HG03571 (cell line): ENCODE data around the gene USP2.

Source experiments
- ATAC-seq: cut with Tn5 transposase; IDR thresholded peaks from one replicate; pipeline ENCODE4 v1.9.1; 2021; ENCODE audit not compliant: unreplicated experiment

The USP2 gene

DNA sequence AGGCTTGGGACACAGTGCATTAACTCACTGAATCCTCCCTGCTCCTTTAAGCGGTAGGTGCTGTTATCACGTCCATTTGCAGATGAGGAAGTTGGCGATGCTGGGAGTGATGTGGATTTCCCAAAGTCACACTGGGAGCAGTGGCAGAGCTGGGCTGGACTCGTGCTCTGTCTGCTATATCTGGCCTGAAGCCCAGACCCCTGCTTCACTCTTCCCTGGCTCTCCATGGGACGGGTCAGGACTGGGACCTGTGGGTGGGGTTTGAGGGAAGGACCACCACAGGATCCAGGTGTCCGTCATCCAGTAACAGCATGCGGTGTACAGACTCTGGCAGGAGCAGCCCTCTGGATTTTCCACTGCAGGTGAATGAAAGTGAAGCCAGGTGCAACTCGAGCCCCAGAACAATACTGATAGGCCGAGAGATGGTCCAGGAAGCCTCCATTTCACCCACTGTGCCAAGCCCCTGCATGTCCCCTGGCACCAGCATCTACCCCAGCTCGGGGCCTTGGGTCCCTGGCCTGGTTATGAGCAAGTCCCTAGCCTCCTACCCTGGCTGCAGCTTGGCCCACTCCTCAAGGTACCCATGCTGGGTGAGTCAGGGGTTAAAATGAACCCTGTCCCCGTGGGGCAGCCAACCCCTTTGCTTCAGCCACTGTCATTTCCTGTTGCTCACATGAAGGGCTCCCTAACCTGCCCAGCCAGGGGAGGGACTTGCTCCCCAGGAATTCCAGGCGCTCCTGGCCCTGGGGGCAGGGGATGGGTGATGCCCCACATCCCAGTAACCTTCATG lies 4.2 kb downstream of the USP2 start:
- no peak for ATAC-seq

DNA sequence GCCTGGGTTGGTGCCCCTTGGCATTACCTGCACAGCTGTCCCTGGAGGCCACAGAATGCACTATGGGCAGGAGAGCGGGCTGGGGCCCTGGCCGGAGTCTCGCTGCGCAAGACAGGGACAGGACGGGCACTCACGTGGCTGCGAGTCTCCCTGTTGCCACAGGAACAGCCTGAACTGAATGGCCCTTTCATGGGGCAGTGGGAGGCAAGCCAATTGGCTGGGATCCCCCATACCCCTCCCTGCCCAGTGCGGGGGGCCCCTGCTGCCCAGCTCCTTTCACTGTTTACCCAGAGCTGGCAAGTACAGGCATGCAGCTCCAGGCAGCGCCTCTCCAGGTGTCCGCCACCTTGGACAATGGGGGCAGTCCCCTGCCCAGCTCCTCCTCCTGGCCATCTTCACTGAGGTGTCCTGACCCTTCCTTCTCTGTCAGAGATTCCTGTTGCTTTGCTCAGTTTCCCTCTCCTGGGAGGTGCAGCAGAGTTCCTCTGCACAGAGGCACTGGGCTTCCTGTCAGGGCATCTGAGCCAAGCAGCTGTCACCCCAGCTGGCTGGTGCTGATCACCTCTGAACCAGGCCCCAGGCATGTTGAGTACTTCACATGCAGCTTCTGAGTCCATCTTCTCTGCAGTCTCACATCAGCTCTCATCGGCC lies 5.2 kb downstream of the USP2 start:
- no peak for ATAC-seq

DNA sequence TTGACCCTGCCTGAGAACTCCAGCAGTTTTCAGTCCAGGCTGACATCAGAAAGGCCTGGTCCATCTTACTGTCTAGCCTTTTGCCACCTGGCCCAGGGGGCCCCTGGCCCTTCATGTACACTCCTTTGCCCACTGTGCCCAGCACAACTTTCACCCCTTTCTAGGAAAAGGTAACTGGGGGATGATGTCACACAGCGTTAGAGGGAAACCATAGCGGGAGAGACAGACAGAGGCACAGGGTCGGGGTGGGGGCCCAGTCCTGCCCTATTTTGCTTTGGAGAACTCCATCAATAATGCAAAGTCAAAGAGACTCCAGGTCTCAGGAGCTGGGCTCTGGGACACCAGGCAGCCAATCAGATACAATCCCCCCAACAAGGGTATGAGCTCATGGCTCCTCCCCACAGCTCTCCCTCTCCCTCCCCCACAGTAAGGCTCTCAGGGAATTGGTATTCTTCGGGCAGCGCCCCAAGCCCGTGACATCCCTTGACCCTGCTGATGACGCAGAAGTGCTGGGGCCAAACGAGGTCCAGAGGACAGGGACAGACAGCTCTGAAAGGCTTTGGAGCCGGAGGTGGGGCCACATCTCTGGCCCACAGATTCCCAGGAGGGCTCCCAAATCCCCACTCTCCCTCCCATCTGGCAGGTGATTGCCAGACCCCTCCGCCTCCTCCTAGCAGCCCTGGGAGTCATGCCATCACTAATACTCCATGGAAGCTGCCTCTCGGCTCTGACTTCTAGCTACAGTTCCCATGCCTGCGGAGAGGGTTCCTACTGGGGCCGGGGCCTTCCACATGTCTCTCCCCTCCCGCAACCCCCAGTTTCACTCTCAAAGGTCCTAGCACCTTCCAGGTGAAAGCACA lies 5.9 kb downstream of the USP2 start:
- no peak for ATAC-seq

DNA sequence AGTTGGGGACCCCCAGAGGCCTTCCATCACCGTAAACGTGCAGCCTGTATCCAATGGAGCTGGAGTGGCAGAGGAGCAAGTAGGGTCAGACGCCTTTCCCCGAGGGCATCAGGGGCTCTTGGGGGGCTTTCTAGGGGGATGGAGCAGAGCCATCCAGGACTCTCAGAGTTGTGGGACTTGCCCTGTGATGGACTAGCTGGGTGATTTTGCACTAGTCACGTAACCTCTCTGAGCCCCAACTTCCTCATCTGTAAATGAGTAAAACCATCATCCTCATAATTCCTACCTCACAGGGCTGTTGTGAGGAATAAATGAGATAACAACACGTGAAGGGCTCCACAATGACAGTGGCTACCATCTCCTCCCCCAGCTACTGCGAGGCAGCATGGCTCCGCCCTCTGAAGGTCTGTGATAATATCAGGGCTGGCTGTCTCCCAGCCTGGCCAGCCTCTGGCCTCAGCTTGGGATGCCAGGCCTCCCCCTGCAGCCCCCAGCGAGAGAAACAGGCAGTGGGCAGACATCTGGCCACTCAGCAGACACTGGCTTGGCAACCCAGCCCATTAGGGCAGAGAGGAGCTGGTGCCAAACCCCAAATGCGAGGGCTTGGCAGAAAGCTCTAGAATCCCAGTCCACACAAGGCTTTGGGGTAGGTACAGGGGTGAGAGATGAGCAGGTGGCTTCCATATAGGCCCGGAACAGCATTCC lies 6.7 kb downstream of the USP2 start:
- ATAC-seq: no peak

DNA sequence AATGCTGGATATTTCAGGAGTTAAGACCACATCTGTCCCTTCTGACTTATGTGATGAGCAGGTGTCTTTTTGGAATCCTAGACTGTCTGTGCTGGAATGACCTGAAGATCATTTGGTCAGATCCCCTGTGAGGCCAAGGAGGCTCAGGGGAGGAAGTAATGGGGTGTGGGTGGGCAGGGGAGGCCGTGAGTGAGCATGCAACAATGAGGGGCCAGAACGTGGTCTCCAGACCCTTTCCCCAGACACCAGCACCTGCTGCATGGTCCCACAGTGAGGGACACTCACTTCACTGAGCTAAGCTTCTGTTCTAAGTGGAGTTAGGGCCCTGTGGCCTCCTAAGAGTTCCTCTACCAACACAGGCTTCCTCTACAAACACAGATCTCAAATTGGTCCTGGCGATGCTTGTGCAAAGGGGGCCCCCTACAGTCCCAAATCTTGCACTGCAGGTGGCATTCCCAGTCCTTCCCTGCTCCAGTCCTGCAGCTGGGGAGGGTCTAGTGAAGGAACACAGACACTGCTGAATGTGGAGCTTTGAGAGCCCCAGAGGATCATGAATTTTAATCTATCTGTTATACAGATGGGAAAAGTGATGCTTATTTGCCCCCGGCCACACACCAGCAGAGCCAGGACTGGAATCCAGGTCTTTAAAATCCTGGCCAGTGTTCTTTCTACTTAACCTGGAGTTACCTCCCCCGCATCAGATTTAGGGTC lies 7.4 kb downstream of the USP2 start:
- ATAC-seq: no peak

DNA sequence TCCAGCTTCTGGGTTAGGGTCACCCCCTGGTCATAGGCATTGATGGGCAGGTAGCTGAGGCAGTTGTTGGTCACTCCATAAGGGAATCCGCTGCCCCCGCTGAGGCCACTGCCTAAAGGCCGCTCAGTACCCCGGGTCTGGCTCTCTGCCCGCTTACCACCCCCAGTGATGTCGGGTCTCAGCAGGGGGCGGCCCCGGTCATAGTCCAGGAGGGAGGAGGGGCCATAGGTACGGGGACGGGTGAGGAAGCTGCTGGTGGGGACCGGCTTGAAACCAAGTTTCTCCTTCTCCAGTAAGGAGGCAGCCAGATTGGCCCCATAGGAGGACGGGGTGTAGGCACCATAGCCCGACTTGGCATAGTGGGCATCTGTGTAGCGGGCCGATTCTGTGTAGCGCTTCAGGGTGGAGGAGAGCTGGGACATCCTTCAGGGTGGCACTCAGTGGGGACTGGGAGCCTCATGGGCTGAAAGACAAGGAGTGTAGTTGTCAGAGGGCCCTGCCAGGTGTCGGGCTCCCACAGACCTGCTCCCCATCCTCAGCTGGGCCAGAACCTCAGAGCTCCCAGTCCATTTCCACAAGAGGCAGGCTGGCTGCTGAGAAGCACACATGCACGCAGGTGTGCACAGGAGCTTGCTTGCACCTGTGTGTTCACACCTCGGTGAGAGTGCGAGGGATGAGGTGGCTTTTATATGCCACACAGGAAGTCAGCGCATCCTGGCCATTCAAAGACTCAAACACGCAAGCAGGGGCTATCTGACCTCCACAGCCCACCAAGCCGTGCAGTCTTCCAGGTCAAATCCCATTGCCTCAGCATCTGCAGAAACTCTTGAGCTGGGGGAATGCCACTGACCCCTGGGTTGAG lies 8.2 kb downstream of the USP2 start:
- no peak for ATAC-seq

DNA sequence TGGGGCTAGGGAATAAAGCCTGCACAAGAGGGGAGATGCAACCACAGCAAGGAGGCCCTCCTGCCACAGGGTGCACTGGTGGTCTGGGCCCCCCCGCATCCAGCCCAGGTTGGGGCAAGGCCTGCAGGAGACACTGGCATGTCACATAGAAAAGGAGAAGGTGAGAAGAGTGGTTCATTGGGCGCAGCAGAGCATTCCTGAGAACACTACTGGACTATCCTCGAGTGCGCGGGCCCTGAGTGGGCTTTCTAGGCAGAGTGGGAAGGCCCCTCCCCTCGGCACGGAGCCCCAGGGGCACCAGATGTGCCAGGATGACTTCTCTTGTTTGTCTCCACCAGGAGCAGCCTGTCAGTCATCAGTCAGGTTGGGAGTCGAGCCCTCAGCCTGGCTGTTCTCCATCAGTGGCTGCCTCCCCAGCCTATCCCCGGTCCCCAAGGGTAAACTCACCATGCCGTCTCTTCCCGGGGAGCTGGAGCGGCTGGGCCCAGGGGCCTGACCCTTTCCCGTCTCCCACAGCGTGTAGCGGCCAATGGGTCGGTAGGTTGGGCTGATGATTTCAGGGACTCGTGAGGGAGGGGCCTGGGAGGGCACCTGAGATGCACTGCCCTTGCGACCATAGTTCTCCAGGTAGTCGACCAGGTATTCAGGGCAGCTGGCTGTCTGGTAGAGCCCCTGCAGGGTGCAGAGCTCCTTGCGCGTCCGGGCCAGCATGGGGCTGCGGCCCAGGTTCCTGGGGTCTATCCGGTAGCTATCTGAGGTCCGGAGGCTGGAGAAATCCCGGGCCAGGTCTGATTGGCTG lies 9.0 kb downstream of the USP2 start:
- no peak for ATAC-seq

DNA sequence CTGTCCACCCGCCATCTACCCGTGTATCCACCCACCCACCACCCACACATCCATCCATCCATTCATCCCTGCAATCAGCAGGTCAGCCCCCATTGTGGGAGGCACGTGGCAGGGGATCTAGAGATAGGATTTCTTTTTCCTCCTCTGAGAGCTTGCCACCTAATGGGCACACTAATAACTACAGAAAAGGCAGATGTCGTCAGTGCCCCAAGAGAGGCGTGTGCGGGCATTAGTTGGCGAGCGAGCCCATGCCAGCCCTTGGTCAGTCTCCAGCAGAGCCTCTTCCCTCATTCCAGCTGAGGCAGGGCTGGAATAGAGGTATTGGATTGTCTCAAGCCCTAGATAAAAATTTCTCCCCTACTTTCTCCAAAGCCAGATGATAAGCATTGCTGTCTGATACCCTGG lies 9.7 kb downstream of the USP2 start:
- ATAC-seq: no peak

DNA sequence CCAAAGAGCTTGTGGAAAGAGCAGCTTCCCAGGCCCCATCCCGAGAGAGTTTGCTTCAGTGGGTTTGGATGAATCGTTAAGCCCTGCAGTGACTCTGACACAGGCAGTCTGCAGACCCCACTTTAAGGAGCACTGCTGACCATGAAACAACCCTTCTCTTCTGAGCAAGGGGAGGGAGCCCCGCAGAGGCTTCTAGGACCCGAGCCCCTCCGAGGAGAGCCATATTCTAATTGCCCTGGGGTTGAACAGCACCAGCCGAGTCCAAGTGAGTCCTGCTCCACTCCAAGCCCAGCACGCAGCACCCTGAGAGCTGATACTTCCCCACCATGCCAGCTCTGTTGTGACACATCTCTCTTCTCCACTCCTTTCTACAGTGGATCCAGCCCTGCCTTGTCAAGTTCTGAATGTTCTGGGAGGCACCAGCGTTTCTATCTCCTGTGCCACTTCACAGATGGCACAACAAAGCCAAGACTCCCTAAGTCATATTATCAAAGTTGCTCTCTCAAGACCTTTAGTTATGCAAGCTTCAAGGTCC lies 10.4 kb downstream of the USP2 start:
- ATAC-seq: no peak

DNA sequence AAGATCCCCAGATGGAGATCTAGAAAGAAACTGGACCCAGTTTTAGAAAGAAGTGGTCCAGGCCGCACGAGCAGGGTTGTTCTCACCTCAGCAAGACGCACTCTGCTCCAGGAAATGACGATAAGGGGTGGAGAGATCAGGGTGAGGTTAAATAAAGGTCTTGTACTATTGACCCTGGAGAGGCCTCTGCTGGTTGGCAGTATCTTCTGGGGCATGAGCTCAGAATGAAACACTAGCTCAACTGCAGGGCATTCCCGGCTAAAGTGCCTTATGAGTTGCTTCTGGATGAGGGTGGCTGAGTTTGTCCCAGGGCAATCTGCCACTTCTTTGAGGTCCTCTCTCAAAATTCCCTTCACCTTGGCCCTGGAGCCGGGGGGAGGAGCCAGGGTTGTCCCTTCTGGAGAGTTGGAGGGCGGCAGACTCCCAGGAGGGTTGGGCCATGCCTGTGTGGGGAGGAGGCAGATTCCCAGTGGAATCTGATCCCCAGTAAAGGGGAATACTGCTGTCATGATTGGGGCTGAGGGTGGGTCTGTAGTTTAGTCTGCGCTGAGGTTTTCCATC lies 10.9 kb downstream of the USP2 start:
- ATAC-seq: no peak

DNA sequence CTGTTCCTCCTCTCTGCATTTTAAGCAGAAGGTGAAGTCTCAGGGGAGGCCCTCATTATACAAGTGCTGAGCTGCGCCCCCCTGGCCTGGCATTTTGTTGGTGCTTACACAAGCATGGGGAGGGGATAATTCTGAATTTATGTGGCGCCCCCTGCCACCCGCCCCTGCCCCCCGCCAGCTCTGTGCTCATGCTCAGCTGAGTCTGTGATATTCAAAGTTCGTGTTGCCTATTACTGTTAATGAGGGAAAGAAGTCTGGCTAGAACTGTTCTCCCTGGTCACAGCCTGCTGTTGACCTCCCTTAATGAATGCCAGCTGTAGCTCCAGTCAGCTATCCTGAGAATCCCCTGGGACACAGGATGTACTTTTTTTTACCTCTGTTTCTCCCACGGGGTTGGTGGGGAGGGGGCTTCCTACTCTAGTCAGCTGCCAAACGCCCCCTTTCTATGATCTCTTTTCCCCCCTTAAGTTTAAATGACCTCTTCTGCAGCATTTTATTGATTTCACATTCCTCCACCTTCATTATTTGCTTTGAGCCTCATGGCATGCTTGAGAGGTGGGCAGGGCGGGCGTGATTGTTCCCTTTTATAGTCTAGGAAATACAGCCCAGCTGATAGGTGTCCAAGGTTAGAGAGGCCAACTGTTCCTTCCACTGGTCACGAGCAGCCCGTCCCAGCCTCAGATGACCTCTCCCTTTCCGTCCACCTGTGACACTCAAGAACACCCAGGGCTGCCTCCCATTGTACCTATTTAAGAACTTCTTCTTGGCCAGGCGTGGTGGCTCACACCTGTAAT lies 12.2 kb downstream of the USP2 start:
- ATAC-seq: no peak

DNA sequence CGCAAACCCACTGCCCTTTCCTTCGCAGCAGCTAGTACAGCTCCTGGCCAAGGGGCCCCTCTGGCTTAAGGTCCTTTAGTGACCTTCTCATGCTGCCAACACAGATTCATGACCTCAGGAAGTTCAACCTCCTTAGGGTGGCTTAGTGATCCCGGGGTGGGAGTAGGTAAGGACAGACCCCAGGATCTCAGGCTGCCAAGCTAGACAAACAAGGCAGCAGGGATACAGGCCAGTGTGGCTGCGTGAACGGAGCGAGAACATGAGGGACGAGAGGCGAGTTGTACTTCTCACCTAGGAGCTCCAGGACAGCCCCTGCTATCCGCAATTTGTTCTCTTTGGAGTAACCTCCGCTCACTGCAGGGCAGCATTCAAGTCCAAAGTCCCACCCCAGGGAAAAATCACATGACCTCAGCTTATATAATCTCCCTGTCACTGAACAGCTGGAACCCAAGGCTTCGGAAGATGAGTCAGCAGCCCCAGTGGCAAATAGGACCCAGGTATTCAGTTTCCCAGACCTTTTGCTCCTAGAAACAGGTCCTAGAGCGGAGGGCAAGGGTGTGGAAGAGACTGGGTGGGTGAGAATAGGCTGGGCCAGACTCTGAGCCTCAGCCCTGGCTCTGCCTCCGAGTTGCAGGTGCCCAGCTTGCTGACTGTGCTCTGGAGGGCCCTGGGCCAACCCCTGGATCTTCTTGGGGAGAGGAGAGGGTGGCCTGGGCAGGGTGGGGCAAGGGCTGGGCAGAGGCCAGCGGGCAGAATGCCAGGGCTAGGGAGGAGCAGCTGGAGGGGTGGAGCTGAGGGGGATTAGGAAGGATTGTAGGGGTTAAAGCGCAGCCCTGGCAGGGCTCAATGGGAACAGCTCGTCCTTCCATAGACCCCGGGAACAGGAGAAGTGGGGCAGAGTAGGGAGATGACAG lies 13.1 kb downstream of the USP2 start:
- ATAC-seq: no peak

DNA sequence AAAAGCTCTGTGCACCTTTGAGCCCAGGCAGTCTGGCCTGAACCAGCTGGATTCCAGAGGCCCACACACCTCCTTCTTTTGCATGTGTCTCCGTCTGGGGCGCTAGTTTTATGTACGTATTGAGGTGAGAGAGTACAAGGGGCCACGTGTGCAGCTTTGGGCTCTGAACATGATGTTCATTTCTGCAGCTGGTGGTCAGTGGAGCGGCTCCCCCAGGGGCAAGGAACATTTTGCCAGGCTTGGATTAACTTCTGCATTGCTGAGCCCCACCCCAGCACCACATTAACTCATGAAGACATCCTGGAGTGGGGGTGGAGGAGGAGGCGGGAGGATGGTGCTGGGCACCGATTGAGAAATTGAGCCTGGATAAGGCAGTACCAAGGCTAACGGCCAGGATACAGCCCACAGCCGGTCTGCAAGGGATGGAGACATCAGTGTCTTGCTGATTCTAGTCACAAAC lies 13.8 kb downstream of the USP2 start:
- ATAC-seq: no peak

DNA sequence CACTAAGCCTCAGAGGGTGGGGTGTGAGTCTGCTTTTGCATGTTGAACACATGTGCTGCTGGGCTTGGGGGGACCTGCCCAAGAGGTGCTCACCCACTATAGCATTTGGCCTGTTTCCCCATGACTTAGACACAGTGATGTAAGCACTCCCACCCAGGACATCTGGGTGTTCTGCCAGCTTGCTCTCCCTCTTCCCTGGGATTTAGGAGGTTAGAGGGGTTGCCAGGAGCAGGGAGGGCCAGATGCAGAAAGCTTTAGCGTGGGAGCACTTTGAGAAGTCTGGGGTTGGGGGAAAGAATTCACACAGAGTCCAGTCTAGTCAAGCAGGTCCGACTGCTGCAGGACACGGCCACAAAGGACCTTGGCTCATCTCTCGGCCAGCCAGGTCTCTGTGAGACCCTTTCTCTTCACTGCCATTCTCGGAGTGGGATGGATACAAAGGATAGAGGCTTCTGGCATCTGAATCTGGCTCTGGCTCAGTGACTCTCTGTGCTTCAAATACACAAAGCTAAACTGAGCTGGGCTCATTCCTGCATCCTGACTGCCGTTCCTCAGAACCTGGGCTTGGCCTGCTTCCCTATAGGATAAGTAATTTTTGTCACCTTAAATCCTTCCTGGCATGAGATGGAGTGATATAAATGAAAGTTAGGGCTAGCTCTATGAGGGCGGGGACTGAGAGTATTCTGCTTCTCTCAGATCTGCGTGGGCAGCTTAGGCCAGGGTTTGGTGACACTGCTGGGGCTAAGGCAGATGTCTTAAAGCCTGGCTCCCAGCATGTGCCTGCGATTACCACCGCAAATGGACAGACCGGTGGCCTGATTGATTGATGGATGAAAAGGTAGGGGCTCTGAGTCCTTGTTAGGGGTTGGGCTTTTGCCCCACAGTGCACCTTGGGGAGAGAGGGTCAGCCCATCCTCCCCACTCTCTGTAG lies 14.5 kb downstream of the USP2 start:
- no peak for ATAC-seq

DNA sequence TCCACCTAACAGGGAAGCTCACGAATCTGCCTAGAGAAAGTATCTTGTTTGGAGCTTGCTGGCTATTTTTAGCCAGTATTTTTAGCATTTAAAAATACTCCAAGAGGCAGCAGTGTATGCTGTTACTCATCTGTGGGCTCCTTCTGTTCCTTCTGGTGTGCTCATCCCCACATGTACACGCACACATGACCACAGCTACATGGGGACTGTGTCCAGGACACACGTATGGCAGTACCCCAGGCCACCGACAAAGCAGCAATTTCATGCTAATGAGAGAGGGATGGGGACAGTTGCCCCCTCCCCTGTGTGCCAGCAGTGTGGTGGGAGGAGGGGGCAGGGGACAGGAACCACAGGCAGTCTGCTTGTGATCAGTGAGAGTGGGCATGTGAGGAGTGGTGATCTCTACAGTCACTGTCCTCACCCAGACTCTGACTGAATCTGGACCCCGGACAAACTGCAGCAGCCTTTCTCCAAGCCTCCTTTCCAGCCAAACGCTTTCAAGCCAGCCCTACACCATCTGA lies 16.4 kb downstream of the USP2 start:
- no peak for ATAC-seq
